Lower leg skin (tissue), 4 donors: ENCODE results near the gene ENAH. TPM values are rescaled to one million over a fixed set of nuclear protein-coding genes. Genes with fewer than 3 reads are reported as not detected.

Source experiments
- DNase-seq, 2 donors: peaks; one replicate each; pipeline ENCODE4 v3.0.0-alpha.2; 2019; ENCODE audit warnings: low spot score in 2 of 2
- H3K4me3 ChIP-seq: fragments of 200-600 bp; sonication (generic); 2 replicates; pipeline ENCODE4 v1.5.1; 2017; ENCODE audit warnings: mild to moderate bottlenecking, low read depth; ENCODE audit not compliant: poor library complexity, severe bottlenecking
- POLR2A ChIP-seq, 2 donors: fragments of 450-650 bp; IDR thresholded peaks; one replicate each; pipeline ENCODE4 v1.6.1; 2016 to 2017; ENCODE audit warnings: antibody characterized with exemption in 2 of 2, mild to moderate bottlenecking in 1 of 2, moderate library complexity in 1 of 2
- WGBS, 2 donors: methylation state at CpG; one replicate each; pipeline ENCODE4 v1.1.5; 2018; 5-methylcytosine and 5-hydroxymethylcytosine counted together
- intact Hi-C: fragments of 100-400 bp; cut with DNase I; formaldehyde crosslinking; loops from one replicate; pipeline ENCODE4 v1.15.0; 2023; ENCODE audit warnings: low total_unique reads
- total RNA-seq, 4 donors: library from RNA; depleted of rRNA; stranded (reverse); fragments of >200 nt; gene quantifications; one replicate each; pipeline ENCODE4 v1.1.0, GENCODE V29; 2016
- TF ChIP-seq, protein P1 (sequence below), 3 donors: fragments of 450-650 bp; IDR thresholded peaks; one replicate each; pipeline ENCODE4 v1.5.1; 2016; ENCODE audit warnings: antibody characterized with exemption in 3 of 3, mild to moderate bottlenecking in 3 of 3, moderate library complexity in 2 of 3

The ENAH gene
- total RNA-seq, 4 donors from 2014 or later = 32.5 to 37.4 (median 35.2) TPM

DNA sequence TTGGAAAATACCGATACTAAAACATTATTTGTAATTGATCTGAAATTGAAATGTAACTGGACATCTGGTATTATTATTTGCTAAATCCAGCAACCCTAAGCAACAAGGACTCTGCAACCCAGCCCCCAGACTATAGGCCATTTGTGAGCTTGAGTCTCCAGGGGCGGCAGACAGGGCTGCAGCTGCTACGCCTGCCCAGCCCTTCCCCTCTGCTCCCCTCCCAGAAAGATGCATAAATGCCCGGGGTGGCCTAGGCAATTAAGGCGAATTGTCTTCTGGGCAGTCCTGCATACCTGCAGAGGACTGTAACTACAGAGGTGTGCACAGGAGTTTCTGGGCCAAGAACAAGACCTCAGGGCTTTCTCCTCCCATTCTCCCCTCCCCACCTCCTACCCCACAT lies 183.9 kb downstream of the ENAH start:
- intact Hi-C loops = loop anchor here (5.0 kb wide), 1 partner anchor 1623 kb away; no protein-coding TSS in a partner anchor
- no peak overlapping the region for H3K4me3 ChIP-seq
- no peak for TF ChIP-seq POLR2A (IDR thresholded peaks at IDR 0.05)
- TF ChIP-seq, protein P1, sequence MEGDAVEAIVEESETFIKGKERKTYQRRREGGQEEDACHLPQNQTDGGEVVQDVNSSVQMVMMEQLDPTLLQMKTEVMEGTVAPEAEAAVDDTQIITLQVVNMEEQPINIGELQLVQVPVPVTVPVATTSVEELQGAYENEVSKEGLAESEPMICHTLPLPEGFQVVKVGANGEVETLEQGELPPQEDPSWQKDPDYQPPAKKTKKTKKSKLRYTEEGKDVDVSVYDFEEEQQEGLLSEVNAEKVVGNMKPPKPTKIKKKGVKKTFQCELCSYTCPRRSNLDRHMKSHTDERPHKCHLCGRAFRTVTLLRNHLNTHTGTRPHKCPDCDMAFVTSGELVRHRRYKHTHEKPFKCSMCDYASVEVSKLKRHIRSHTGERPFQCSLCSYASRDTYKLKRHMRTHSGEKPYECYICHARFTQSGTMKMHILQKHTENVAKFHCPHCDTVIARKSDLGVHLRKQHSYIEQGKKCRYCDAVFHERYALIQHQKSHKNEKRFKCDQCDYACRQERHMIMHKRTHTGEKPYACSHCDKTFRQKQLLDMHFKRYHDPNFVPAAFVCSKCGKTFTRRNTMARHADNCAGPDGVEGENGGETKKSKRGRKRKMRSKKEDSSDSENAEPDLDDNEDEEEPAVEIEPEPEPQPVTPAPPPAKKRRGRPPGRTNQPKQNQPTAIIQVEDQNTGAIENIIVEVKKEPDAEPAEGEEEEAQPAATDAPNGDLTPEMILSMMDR (IDR thresholded peaks at IDR 0.05) = no peak
- 72 to 77% methylated on average over 5 of the region's 5 CpGs for WGBS, 2 donors
- no peak for DNase-seq

DNA sequence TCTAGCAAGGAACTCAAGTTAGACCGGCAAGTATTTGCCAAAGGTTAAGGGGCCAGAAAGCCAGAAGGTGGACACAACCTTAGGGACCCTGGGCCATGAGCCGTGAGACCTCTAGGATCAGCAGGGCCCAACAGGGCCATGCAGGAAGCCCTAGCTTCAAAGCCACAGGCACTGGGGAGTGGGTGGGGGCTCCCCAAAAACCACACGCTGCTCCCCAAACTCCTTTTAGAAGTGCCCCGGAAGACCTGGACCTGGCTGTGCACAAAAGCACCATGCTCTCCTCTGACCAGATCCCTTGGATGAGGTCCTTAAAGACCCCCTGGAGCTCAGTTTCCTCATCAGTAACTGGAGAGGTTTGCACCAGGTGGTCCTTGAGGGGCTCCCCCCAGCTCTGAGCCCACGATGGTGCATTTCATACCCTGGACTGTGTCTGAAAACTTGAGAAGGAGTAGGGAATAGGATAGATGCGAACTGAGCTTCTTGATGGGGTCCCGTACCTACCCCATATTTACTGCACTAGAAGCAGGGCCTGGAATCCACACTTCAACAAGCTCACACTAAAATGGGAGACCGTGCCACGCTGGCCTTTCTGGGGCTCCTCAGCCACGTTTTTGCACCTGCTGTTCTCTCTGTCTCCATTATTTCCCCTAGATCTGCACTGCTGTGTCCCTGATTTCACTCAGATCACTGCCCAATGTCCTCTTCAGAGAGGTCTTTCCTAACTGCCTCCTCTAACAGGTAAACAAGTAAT lies 184.5 kb downstream of the ENAH start:
- no peak for DNase-seq
- no peak overlapping the region for H3K4me3 ChIP-seq
- 87% methylated on average over 10 of the region's 10 CpGs for whole genome bisulfite sequencing, 2 donors
- TF ChIP-seq, protein P1 (IDR thresholded peaks at IDR 0.05) = no peak
- TF ChIP-seq POLR2A (IDR thresholded peaks at IDR 0.05) = no peak
- intact Hi-C loops = loop anchor here (5.0 kb wide), 1 partner anchor 1624 kb away; no protein-coding TSS in a partner anchor

- DNase-seq = peak; percentile 63 to 92
- H3K4me3 ChIP-seq = peak overlapping the region; percentile 3
- intact Hi-C loops = loop anchor here (5.0 kb wide), 1 partner anchor 1625 kb away; no protein-coding TSS in a partner anchor
- 58 to 64% methylated on average over 20 to 22 of the region's 26 CpGs for WGBS, 2 donors
- TF ChIP-seq POLR2A (IDR thresholded peaks at IDR 0.05) = no peak
- TF ChIP-seq, protein P1 (IDR thresholded peaks at IDR 0.05) = no peak
Measured at GRCh38 chr1:225467193-225468020, 185.5 kb downstream of the ENAH start.

- intact Hi-C loops = loop anchor here (5.0 kb wide), 1 partner anchor 1625 kb away; no protein-coding TSS in a partner anchor
- H3K4me3 ChIP-seq = no peak overlapping the region
- no peak for DNase-seq
Measured at GRCh38 chr1:225466848-225467192, 186.1 kb downstream of the ENAH start.

GRCh38 chr1:225465793-225466517 lies 187.0 kb downstream of the ENAH start:
- intact Hi-C loops = loop anchor here (5.0 kb wide), 1 partner anchor 1626 kb away; no protein-coding TSS in a partner anchor
- WGBS, 2 donors = 90 to 93% methylated on average over 24 to 26 of the region's 26 CpGs
- H3K4me3 ChIP-seq = no peak overlapping the region
- no peak for DNase-seq
- TF ChIP-seq, protein P1 (IDR thresholded peaks at IDR 0.05) = no peak
- TF ChIP-seq POLR2A (IDR thresholded peaks at IDR 0.05) = no peak

More at GRCh38 chr1:225466848-225467192, 186.1 kb downstream of the ENAH start:
- WGBS, 2 donors = 90 to 91% methylated on average over 4 of the region's 4 CpGs
- no peak for TF ChIP-seq POLR2A (IDR thresholded peaks at IDR 0.05)
- TF ChIP-seq, protein P1 (IDR thresholded peaks at IDR 0.05) = no peak
